Measurements from ENCODE around the gene MCMBP.

Gene MCMBP

DNA sequence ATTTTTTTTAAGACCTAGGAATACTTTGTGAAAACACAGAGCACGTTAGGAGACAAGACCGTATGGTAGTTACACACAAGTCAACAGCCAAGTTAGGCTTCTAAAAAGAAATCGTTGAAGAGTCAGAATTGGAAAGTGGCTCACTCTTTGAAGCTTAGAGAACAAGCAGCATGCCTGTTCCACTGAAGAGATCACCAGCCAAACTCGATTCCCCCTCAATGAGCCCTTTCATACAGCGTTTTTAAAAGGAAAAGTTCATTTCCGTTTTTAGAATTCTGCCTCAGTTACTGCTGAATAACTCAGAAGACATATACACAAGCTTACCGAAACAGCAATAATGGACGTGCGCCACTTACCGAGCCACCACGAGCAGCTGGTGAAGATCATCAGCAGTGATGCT, 41.0 kb downstream of the MCMBP start:
- TF ChIP-seq CTCF (IDR thresholded peaks at IDR 0.05) = no peak
- H3K9me3 ChIP-seq (ENCODE audit: control insufficient read depth, low read length) = no peaks in the 10 kb centered on the region
- H3K9ac ChIP-seq = no peak overlapping the region
- H3K79me2 ChIP-seq = no peaks in the 10 kb centered on the region
- no peak overlapping the region for H3K4me3 ChIP-seq (ENCODE audit: low read depth, low read length)
- H3K27me3 ChIP-seq (ENCODE audit: control insufficient read depth, insufficient read depth, low read length) = no peaks in the 10 kb centered on the region
- H3K36me3 ChIP-seq (ENCODE audit: control insufficient read depth, insufficient read depth, low read length) = no peaks in the 10 kb centered on the region
- no peaks in the 10 kb centered on the region for H3K4me1 ChIP-seq
- H3K27ac ChIP-seq = no peak overlapping the region
- H3K4me2 ChIP-seq (ENCODE audit: low read length) = no peak overlapping the region
- H2AFZ ChIP-seq = no peak overlapping the region

DNA sequence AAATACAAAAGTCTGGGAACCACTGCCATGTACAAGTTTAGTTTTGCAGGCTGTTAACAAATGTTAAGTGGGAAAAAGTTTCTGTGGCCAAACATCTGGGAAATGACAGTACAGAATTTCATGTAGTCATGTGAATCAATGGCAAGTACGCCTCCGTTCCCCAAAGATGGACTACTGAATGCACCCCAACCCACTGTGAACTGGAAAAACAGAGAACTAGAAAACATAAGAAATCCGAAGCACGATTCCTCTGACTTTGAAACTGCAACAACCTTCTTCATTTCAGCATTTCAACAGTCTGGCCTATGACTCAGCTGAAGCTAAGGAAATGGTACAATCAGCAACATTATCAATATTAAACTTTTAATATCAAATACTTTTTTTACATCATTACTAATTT, 41.8 kb downstream of the MCMBP start:
- no peak overlapping the region for H3K4me3 ChIP-seq (ENCODE audit: low read depth, low read length)
- no peaks in the 10 kb centered on the region for H3K4me1 ChIP-seq
- no peak overlapping the region for H3K9ac ChIP-seq
- H3K79me2 ChIP-seq = no peaks in the 10 kb centered on the region
- H3K27me3 ChIP-seq (ENCODE audit: control insufficient read depth, insufficient read depth, low read length) = no peaks in the 10 kb centered on the region
- TF ChIP-seq CTCF (IDR thresholded peaks at IDR 0.05) = no peak
- H3K27ac ChIP-seq = no peak overlapping the region
- no peaks in the 10 kb centered on the region for H3K9me3 ChIP-seq (ENCODE audit: control insufficient read depth, low read length)
- no peak overlapping the region for H2AFZ ChIP-seq
- H3K36me3 ChIP-seq (ENCODE audit: control insufficient read depth, insufficient read depth, low read length) = no peaks in the 10 kb centered on the region
- no peak overlapping the region for H3K4me2 ChIP-seq (ENCODE audit: low read length)

GRCh38 chr10:119829429-119829828, 43.2 kb downstream of the MCMBP start:
- no peak for TF ChIP-seq CTCF (IDR thresholded peaks at IDR 0.05)
- Histone ChIP-seq H3K27me3 (ENCODE audit: control insufficient read depth, insufficient read depth, low read length) (no peaks in the 10 kb centered on the region), H3K4me3 (ENCODE audit: low read depth, low read length) (no peak overlapping the region), H3K79me2 (no peaks in the 10 kb centered on the region), H3K36me3 (ENCODE audit: control insufficient read depth, insufficient read depth, low read length) (no peaks in the 10 kb centered on the region), H3K27ac (no peak overlapping the region), H3K9ac (no peak overlapping the region), H3K4me1 (no peaks in the 10 kb centered on the region), H3K4me2 (ENCODE audit: low read length) (no peak overlapping the region), H3K9me3 (ENCODE audit: control insufficient read depth, low read length) (no peaks in the 10 kb centered on the region), H2AFZ (no peak overlapping the region)

DNA sequence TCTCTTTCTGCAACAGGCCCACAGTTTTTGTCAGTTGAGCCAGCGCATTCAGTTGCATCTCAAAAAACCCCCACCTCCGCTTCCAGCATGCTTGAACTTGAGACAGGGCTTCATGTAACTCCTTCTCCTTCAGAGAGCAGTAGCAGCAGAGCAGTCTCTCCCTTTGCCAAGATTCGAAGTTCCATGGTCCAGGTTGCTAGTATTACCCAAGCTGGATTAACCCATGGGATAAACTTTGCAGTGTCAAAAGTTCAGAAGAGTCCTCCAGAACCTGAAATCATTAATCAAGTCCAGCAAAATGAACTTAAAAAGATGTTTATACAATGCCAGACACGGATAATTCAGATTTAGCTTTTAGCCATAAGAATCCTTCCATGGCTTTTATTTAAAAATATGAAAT, 45.2 kb downstream of the MCMBP start:
- H3K27me3 ChIP-seq (ENCODE audit: control insufficient read depth, insufficient read depth, low read length) = no peaks in the 10 kb centered on the region
- TF ChIP-seq CTCF (IDR thresholded peaks at IDR 0.05) = no peak
- no peaks in the 10 kb centered on the region for H3K4me1 ChIP-seq
- H3K36me3 ChIP-seq (ENCODE audit: control insufficient read depth, insufficient read depth, low read length) = no peaks in the 10 kb centered on the region
- no peak overlapping the region for H3K9ac ChIP-seq
- H3K79me2 ChIP-seq = no peaks in the 10 kb centered on the region
- no peaks in the 10 kb centered on the region for H3K9me3 ChIP-seq (ENCODE audit: control insufficient read depth, low read length)
- no peak overlapping the region for H3K4me3 ChIP-seq (ENCODE audit: low read depth, low read length)
- no peak overlapping the region for H2AFZ ChIP-seq
- no peak overlapping the region for H3K4me2 ChIP-seq (ENCODE audit: low read length)
- no peak overlapping the region for H3K27ac ChIP-seq

- Histone ChIP-seq H2AFZ (no peak overlapping the region), H3K36me3 (ENCODE audit: control insufficient read depth, insufficient read depth, low read length) (no peaks in the 10 kb centered on the region), H3K27ac (no peak overlapping the region), H3K4me2 (ENCODE audit: low read length) (no peak overlapping the region), H3K27me3 (ENCODE audit: control insufficient read depth, insufficient read depth, low read length) (no peaks in the 10 kb centered on the region), H3K79me2 (no peaks in the 10 kb centered on the region), H3K4me3 (ENCODE audit: low read depth, low read length) (no peak overlapping the region), H3K4me1 (no peaks in the 10 kb centered on the region), H3K9me3 (ENCODE audit: control insufficient read depth, low read length) (no peaks in the 10 kb centered on the region), H3K9ac (no peak overlapping the region)
- no peak for TF ChIP-seq CTCF (IDR thresholded peaks at IDR 0.05)
Measured at GRCh38 chr10:119826771-119827170, 45.9 kb downstream of the MCMBP start.

Measured in parathyroid adenoma (tissue), 2 donors.